Hepatocyte (in vitro differentiated cells): ENCODE results near the gene CAD. TPM values are rescaled to one million over a fixed set of nuclear protein-coding genes. Genes with fewer than 3 reads are reported as not detected.

ENCODE experiments used
- DNase-seq: peaks from one replicate; pipeline ENCODE4 v3.0.0-alpha.2; 2016; ENCODE audit warnings: low spot score
- H2AFZ ChIP-seq: fragments of 200-600 bp; sonication (generic); 2 replicates; pipeline ENCODE4 v1.6.0; 2016; ENCODE audit warnings: antibody characterized with exemption, mild to moderate bottlenecking
- H3K27ac ChIP-seq: fragments of 200-600 bp; sonication (generic); 2 replicates; pipeline ENCODE4 v1.5.1; 2016; ENCODE audit warnings: mild to moderate bottlenecking
- H3K27me3 ChIP-seq: fragments of 200-600 bp; sonication (generic); 2 replicates; pipeline ENCODE4 v1.6.1; 2016
- H3K36me3 ChIP-seq: fragments of 200-600 bp; sonication (generic); replicated peaks from 2 replicates; pipeline ENCODE4 v1.5.1; 2016; ENCODE audit warnings: low read depth; ENCODE audit not compliant: insufficient read depth
- H3K4me1 ChIP-seq: fragments of 200-600 bp; sonication (generic); 2 replicates; pipeline ENCODE4 v1.5.1; 2016; ENCODE audit warnings: mild to moderate bottlenecking, moderate library complexity; ENCODE audit not compliant: insufficient read depth
- H3K4me2 ChIP-seq: fragments of 200-600 bp; sonication (generic); 2 replicates; pipeline ENCODE4 v1.6.0; 2016
- H3K4me3 ChIP-seq: fragments of 200-600 bp; sonication (generic); 2 replicates; pipeline ENCODE4 v1.5.1; 2016; ENCODE audit warnings: mild to moderate bottlenecking
- H3K79me2 ChIP-seq: fragments of 200-600 bp; sonication (generic); 2 replicates; pipeline ENCODE4 v1.6.0; 2017; ENCODE audit warnings: mild to moderate bottlenecking
- H3K9me2 ChIP-seq: fragments of 200-600 bp; sonication (generic); replicated peaks from 2 replicates; pipeline ENCODE4 v1.6.0; 2017; ENCODE audit warnings: mild to moderate bottlenecking; ENCODE audit not compliant: insufficient read depth
- H3K9me3 ChIP-seq: fragments of 200-600 bp; sonication (generic); 2 replicates; pipeline ENCODE4 v1.5.1; 2016; ENCODE audit warnings: low read depth, mild to moderate bottlenecking
- H4K20me1 ChIP-seq: fragments of 200-600 bp; sonication (generic); 2 replicates; pipeline ENCODE4 v1.6.0; 2016; ENCODE audit warnings: mild to moderate bottlenecking; ENCODE audit not compliant: insufficient read depth, poor library complexity, severe bottlenecking
- EZH2 ChIP-seq: fragments of 200-600 bp; sonication (generic); IDR thresholded peaks from 2 replicates; pipeline ENCODE4 v1.6.1; 2016; ENCODE audit warnings: antibody characterized with exemption, mild to moderate bottlenecking, borderline replicate concordance
- EZH2phosphoT487 ChIP-seq: fragments of 200-600 bp; sonication (generic); IDR thresholded peaks from one replicate; pipeline ENCODE4 v1.6.1; 2018; ENCODE audit warnings: antibody characterized with exemption, mild to moderate bottlenecking, low read depth, moderate library complexity; ENCODE audit not compliant: unreplicated experiment, severe bottlenecking
- WGBS: methylation state at CpG from one replicate; pipeline ENCODE4 v1.1.6; 2016; ENCODE audit warnings: low lambda C conversion rate; ENCODE audit errors: missing lambda C conversion rate; 5-methylcytosine and 5-hydroxymethylcytosine counted together
- polyA plus RNA-seq: library from polyadenylated mRNA; unstranded; fragments of >200 nt; fragmentation: Nextera tagmentation; extraction: Ambion mirVana; gene quantifications from 2 replicates; pipeline ENCODE4 v1.2.1, GENCODE V29; 2016
- total RNA-seq: library from RNA; depleted of rRNA; stranded (reverse); fragments of >200 nt; gene quantifications from 2 replicates; pipeline ENCODE4 v1.2.3, GENCODE V29; 2014
- TF ChIP-seq, protein P1 (sequence below): fragments of 200-600 bp; sonication (generic); IDR thresholded peaks from 2 replicates; pipeline ENCODE4 v1.5.1; 2016; ENCODE audit warnings: antibody characterized with exemption, mild to moderate bottlenecking; ENCODE audit not compliant: poor library complexity

Gene CAD
- total and polyA plus RNA-seq, 2 experiments from 2014 or later = 16.6 to 20.7 TPM

DNA sequence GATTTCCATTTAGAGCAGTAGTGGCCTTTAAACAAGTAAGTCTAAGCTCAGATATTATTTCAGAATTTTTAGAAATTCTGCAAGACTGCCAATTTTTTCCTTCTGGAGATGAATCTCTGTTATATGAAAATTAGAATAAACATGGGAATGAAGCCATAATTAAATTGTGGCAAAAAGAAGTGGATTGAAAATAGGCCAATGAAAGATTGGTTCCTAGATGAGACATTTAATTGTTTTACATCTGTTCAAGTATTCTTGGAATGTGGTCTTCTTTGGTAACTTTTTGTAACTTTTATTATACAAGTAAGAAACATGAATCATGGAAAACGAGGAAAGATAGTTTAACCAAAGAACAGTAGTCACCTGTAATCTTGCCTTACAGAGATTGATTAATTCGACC is 10.3 kb downstream of the CAD start:
- Histone ChIP-seq H4K20me1 (no peaks in the 10 kb centered on the region), H3K4me1 (no peaks in the 10 kb centered on the region), H3K27me3 (no peaks in the 10 kb centered on the region), H3K4me3 (no peak overlapping the region), H3K27ac (no peak overlapping the region), H3K79me2 (no peaks in the 10 kb centered on the region), H3K4me2 (no peak overlapping the region), H3K36me3 (no peaks in the 10 kb centered on the region), H3K9me2 (no peaks in the 10 kb centered on the region), H2AFZ (no peak overlapping the region), H3K9me3 (no peaks in the 10 kb centered on the region)
- DNase-seq = no peak
- WGBS = 82% methylated on average over 2 of the region's 2 CpGs
- TF ChIP-seq EZH2phosphoT487 (no peak), EZH2 (no peak)
- TF ChIP-seq, protein P1, sequence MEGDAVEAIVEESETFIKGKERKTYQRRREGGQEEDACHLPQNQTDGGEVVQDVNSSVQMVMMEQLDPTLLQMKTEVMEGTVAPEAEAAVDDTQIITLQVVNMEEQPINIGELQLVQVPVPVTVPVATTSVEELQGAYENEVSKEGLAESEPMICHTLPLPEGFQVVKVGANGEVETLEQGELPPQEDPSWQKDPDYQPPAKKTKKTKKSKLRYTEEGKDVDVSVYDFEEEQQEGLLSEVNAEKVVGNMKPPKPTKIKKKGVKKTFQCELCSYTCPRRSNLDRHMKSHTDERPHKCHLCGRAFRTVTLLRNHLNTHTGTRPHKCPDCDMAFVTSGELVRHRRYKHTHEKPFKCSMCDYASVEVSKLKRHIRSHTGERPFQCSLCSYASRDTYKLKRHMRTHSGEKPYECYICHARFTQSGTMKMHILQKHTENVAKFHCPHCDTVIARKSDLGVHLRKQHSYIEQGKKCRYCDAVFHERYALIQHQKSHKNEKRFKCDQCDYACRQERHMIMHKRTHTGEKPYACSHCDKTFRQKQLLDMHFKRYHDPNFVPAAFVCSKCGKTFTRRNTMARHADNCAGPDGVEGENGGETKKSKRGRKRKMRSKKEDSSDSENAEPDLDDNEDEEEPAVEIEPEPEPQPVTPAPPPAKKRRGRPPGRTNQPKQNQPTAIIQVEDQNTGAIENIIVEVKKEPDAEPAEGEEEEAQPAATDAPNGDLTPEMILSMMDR = no peak

DNA sequence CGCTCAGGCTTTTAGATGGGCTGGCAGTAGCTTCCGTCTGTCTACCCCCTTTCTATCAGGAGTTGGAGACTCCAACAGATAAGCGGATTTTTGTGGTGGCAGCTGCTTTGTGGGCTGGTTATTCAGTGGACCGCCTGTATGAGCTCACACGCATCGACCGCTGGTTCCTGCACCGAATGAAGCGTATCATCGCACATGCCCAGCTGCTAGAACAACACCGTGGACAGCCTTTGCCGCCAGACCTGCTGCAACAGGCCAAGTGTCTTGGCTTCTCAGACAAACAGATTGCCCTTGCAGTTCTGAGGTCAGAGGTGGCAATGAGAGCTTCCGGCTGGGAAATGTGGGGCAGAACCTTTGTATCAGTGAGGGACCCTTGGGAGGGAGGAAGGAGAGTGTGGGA is 14.8 kb downstream of the CAD start:
- H3K4me2 ChIP-seq = no peak overlapping the region
- H3K79me2 ChIP-seq = no peaks in the 10 kb centered on the region
- no peak for TF ChIP-seq EZH2phosphoT487
- no peak for TF ChIP-seq EZH2
- TF ChIP-seq, protein P1 = no peak
- H3K9me3 ChIP-seq = no peaks in the 10 kb centered on the region
- no peaks in the 10 kb centered on the region for H3K4me1 ChIP-seq
- H3K9me2 ChIP-seq = no peaks in the 10 kb centered on the region
- H3K4me3 ChIP-seq = no peak overlapping the region
- H3K27me3 ChIP-seq = no peaks in the 10 kb centered on the region
- WGBS = 98% methylated on average over 13 of the region's 13 CpGs
- H2AFZ ChIP-seq = no peak overlapping the region
- DNase-seq = no peak
- H3K36me3 ChIP-seq = no peaks in the 10 kb centered on the region
- H3K27ac ChIP-seq = no peak overlapping the region
- H4K20me1 ChIP-seq = no peaks in the 10 kb centered on the region

DNA sequence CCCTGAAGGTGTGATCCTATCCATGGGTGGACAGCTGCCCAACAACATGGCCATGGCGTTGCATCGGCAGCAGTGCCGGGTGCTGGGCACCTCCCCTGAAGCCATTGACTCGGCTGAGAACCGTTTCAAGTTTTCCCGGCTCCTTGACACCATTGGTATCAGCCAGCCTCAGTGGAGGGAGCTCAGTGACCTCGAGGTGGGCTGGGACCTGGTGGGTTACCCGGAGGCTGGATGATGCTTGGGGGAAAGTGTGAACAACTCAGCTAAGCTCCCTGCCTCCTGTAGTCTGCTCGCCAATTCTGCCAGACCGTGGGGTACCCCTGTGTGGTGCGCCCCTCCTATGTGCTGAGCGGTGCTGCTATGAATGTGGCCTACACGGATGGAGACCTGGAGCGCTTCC is 16.2 kb downstream of the CAD start:
- no peak for DNase-seq
- no peaks in the 10 kb centered on the region for H3K27me3 ChIP-seq
- TF ChIP-seq EZH2 = no peak
- TF ChIP-seq EZH2phosphoT487 = no peak
- TF ChIP-seq, protein P1 = no peak
- H3K9me2 ChIP-seq = no peaks in the 10 kb centered on the region
- no peaks in the 10 kb centered on the region for H3K79me2 ChIP-seq
- no peaks in the 10 kb centered on the region for H3K4me1 ChIP-seq
- H2AFZ ChIP-seq = no peak overlapping the region
- no peaks in the 10 kb centered on the region for H4K20me1 ChIP-seq
- no peaks in the 10 kb centered on the region for H3K36me3 ChIP-seq
- no peak overlapping the region for H3K4me2 ChIP-seq
- H3K27ac ChIP-seq = no peak overlapping the region
- WGBS = 95% methylated on average over 14 of the region's 14 CpGs
- no peak overlapping the region for H3K4me3 ChIP-seq
- H3K9me3 ChIP-seq = no peaks in the 10 kb centered on the region

DNA sequence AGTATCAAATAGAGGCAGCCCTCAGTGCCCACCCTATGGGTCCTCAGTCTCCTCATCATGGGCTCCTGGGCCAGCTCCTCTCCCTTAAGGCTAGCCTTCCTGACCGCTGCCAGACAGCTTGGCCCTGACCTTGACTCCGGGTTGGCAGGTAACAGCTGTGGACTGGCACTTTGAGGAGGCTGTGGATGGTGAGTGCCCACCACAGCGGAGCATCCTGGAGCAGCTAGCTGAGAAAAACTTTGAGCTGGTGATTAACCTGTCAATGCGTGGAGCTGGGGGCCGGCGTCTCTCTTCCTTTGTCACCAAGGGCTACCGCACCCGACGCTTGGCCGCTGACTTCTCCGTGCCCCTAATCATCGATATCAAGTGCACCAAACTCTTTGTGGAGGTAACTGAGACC is 19.0 kb downstream of the CAD start:
- no peaks in the 10 kb centered on the region for H3K36me3 ChIP-seq

More for the DNA sequence above, 19.0 kb downstream of the CAD start:
- H3K4me1 ChIP-seq = no peaks in the 10 kb centered on the region
- no peak overlapping the region for H3K4me3 ChIP-seq
- no peaks in the 10 kb centered on the region for H3K9me2 ChIP-seq
- no peak for DNase-seq
- no peaks in the 10 kb centered on the region for H3K9me3 ChIP-seq
- WGBS = 96% methylated on average over 12 of the region's 12 CpGs
- H3K27ac ChIP-seq = no peak overlapping the region
- no peaks in the 10 kb centered on the region for H3K27me3 ChIP-seq
- no peaks in the 10 kb centered on the region for H4K20me1 ChIP-seq
- no peak overlapping the region for H3K4me2 ChIP-seq
- no peak overlapping the region for H2AFZ ChIP-seq
- no peak for TF ChIP-seq EZH2phosphoT487
- TF ChIP-seq, protein P1 = no peak
- no peak for TF ChIP-seq EZH2
- no peaks in the 10 kb centered on the region for H3K79me2 ChIP-seq
